Measurements from ENCODE around the gene HPGD. TPM values are rescaled to one million over a fixed set of nuclear protein-coding genes. Genes with fewer than 3 reads are reported as not detected.
A peak's percentile ranks its signal among the peaks of the same experiment; 100 is the strongest.

The HPGD gene
- total and polyA plus RNA-seq, 4 donors: 19.8 to 144 (median 40.4) TPM

- Histone ChIP-seq H3K9ac (ENCODE audit: insufficient read depth in 1 of 2, low read length in 2 of 2) (no peak overlapping the region), H3K9me3 (ENCODE audit: control insufficient read depth in 4 of 4, insufficient read depth in 3 of 4, low read length in 3 of 4) (peaks cover 0 to 6% (median 3%) of the 10 kb centered on the region in 4 donors), H3K27me3 (ENCODE audit: control insufficient read depth in 3 of 3, insufficient read depth in 3 of 3, low read length in 2 of 3) (no peaks in the 10 kb centered on the region), H3K4me1 (ENCODE audit: control insufficient read depth in 5 of 5, insufficient read depth in 5 of 5, low read length in 5 of 5) (peaks cover 0 to 11% (median 0%) of the 10 kb centered on the region in 5 donors), H3K36me3 (ENCODE audit: control insufficient read depth in 4 of 4, insufficient read depth in 4 of 4, low read length in 4 of 4) (no peaks in the 10 kb centered on the region), H3K27ac (ENCODE audit: low read depth in 1 of 2, low read length in 1 of 2) (no peak overlapping the region), H3K4me3 (no peak overlapping the region)
- DNase-seq (peak in 1 of 3 donors; percentile 5), ATAC-seq (ENCODE audit: insufficient read depth, low FRiP score) (no peak)
- TF ChIP-seq, protein P1, sequence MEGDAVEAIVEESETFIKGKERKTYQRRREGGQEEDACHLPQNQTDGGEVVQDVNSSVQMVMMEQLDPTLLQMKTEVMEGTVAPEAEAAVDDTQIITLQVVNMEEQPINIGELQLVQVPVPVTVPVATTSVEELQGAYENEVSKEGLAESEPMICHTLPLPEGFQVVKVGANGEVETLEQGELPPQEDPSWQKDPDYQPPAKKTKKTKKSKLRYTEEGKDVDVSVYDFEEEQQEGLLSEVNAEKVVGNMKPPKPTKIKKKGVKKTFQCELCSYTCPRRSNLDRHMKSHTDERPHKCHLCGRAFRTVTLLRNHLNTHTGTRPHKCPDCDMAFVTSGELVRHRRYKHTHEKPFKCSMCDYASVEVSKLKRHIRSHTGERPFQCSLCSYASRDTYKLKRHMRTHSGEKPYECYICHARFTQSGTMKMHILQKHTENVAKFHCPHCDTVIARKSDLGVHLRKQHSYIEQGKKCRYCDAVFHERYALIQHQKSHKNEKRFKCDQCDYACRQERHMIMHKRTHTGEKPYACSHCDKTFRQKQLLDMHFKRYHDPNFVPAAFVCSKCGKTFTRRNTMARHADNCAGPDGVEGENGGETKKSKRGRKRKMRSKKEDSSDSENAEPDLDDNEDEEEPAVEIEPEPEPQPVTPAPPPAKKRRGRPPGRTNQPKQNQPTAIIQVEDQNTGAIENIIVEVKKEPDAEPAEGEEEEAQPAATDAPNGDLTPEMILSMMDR (IDR thresholded peaks at IDR 0.05; ENCODE audit: control extremely low read depth, extremely low read depth): no peak
- 56 to 77% methylated on average over 3 of the region's 3 CpGs for WGBS, 2 donors
Observed at GRCh38 chr4:174461466-174462106, 60.7 kb downstream of the HPGD start.

GRCh38 chr4:174460684-174461083, 61.6 kb downstream of the HPGD start:
- no peaks in the 10 kb centered on the region for H3K27me3 ChIP-seq (ENCODE audit: control insufficient read depth in 3 of 3, insufficient read depth in 3 of 3, low read length in 2 of 3)
- H3K36me3 ChIP-seq (ENCODE audit: control insufficient read depth in 4 of 4, insufficient read depth in 4 of 4, low read length in 4 of 4): no peaks in the 10 kb centered on the region
- WGBS, 2 donors: 64 to 83% methylated on average over 1 of the region's 1 CpG
- no peak overlapping the region for H3K27ac ChIP-seq (ENCODE audit: low read depth in 1 of 2, low read length in 1 of 2)
- H3K4me3 ChIP-seq: no peak overlapping the region
- H3K4me1 ChIP-seq (ENCODE audit: control insufficient read depth in 5 of 5, insufficient read depth in 5 of 5, low read length in 5 of 5): peaks cover 0 to 11% (median 0%) of the 10 kb centered on the region in 5 donors
- ATAC-seq (ENCODE audit: insufficient read depth, low FRiP score) (no peak), DNase-seq (no peak)
- H3K9me3 ChIP-seq (ENCODE audit: control insufficient read depth in 4 of 4, insufficient read depth in 3 of 4, low read length in 3 of 4): peaks cover 0 to 6% (median 3%) of the 10 kb centered on the region in 4 donors
- TF ChIP-seq, protein P1 (IDR thresholded peaks at IDR 0.05; ENCODE audit: control extremely low read depth, extremely low read depth): no peak
- no peak overlapping the region for H3K9ac ChIP-seq (ENCODE audit: insufficient read depth in 1 of 2, low read length in 2 of 2)

DNA sequence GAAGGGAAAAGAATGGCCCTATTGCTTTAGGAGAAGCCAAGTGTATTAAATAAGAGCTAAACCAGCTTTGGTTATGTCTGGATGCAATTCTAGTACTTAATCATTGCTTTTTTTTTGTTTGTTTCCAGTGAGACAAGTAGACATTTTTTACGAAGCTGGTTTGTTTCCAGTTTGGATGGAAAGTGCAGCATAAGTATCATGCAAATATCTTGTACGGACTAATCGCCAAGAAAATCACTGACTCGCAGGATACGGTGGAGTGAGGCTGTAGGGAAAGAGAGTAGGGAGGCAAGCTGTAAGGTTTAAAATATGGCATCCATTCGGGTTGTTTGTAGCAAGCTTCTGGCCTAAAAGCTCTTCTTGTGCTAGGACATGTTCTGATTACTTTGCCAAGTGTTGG, 64.8 kb downstream of the HPGD start:
- H3K4me3 ChIP-seq: no peak overlapping the region
- no peak overlapping the region for H3K9ac ChIP-seq (ENCODE audit: insufficient read depth in 1 of 2, low read length in 2 of 2)
- H3K36me3 ChIP-seq (ENCODE audit: control insufficient read depth in 4 of 4, insufficient read depth in 4 of 4, low read length in 4 of 4): no peaks in the 10 kb centered on the region
- TF ChIP-seq, protein P1 (IDR thresholded peaks at IDR 0.05; ENCODE audit: control extremely low read depth, extremely low read depth): no peak
- no peaks in the 10 kb centered on the region for H3K27me3 ChIP-seq (ENCODE audit: control insufficient read depth in 3 of 3, insufficient read depth in 3 of 3, low read length in 2 of 3)
- DNase-seq (peak; percentile 16 to 76 (median 45)), ATAC-seq (ENCODE audit: insufficient read depth, low FRiP score) (no peak)
- H3K27ac ChIP-seq (ENCODE audit: low read depth in 1 of 2, low read length in 1 of 2): no peak overlapping the region
- H3K9me3 ChIP-seq (ENCODE audit: control insufficient read depth in 4 of 4, insufficient read depth in 3 of 4, low read length in 3 of 4): no peaks in the 10 kb centered on the region
- H3K4me1 ChIP-seq (ENCODE audit: control insufficient read depth in 5 of 5, insufficient read depth in 5 of 5, low read length in 5 of 5): peaks cover 0 to 11% (median 0%) of the 10 kb centered on the region in 5 donors
- 77 to 84% methylated on average over 6 of the region's 6 CpGs for WGBS, 2 donors

All from lung (tissue), 12 donors.